Natural killer cell (primary cell): Measurements from ENCODE around the gene ANTXRL. TPM values are rescaled to one million over a fixed set of nuclear protein-coding genes. Genes with fewer than 3 reads are reported as not detected.

Source experiments
- ATAC-seq, 3 donors: fragments of 150-1000 bp in 2 of 3; fragments of 200-7000 bp in 1 of 3; cut with Tn5 transposase; 1 replicate in 1 of 3; 2 replicates in 2 of 3; pipeline ENCODE4 v1.10.0; 2021; ENCODE audit warnings: mild to moderate bottlenecking in 2 of 3, moderate library complexity in 2 of 3
- DNase-seq, 2 donors: peaks; one replicate each; pipeline versions ENCODE4 v3.0.0 to v3.0.0-alpha.2; 2013 to 2021; ENCODE audit warnings: mixed read lengths in 1 of 2
- H3K27ac ChIP-seq: one replicate; pipeline ENCODE4 v1.5.1; 2013; ENCODE audit warnings: mild to moderate bottlenecking, low read length
- H3K27me3 ChIP-seq: one replicate; pipeline ENCODE4 v1.6.1; 2013; ENCODE audit warnings: low read length; ENCODE audit not compliant: control insufficient read depth, insufficient read depth
- H3K36me3 ChIP-seq: one replicate; pipeline ENCODE4 v1.6.1; 2013; ENCODE audit warnings: low read length; ENCODE audit not compliant: control insufficient read depth, insufficient read depth
- H3K4me1 ChIP-seq: one replicate; pipeline ENCODE4 v1.6.1; 2013; ENCODE audit warnings: low read length; ENCODE audit not compliant: control insufficient read depth, insufficient read depth
- H3K4me3 ChIP-seq: one replicate; pipeline ENCODE4 v1.5.1; 2013; ENCODE audit warnings: low read length
- H3K9me3 ChIP-seq: one replicate; pipeline ENCODE4 v1.6.1; 2013; ENCODE audit warnings: low read length; ENCODE audit not compliant: control insufficient read depth, insufficient read depth
- H3K27ac Mint-ChIP-seq, 2 donors: one replicate each; pipeline ENCODE4 v1.8.0; 2022; ENCODE audit warnings: mild to moderate bottlenecking in 2 of 2, mixed read lengths in 2 of 2, moderate library complexity in 1 of 2
- H3K27me3 Mint-ChIP-seq, 2 donors: one replicate each; pipeline ENCODE4 v1.8.0; 2022; ENCODE audit warnings: low read depth in 2 of 2, mixed read lengths in 2 of 2
- H3K36me3 Mint-ChIP-seq: one replicate; pipeline ENCODE4 v1.8.0; 2022; ENCODE audit warnings: mixed read lengths
- H3K4me1 Mint-ChIP-seq, 2 donors: one replicate each; pipeline ENCODE4 v1.8.0; 2022; ENCODE audit warnings: mixed read lengths in 2 of 2
- H3K4me3 Mint-ChIP-seq: one replicate; pipeline ENCODE4 v1.8.0; 2022; ENCODE audit warnings: mild to moderate bottlenecking, moderate library complexity, mixed read lengths
- H3K9me3 Mint-ChIP-seq, 2 donors: one replicate each; pipeline ENCODE4 v1.8.0; 2022; ENCODE audit warnings: mixed read lengths in 2 of 2
- WGBS: methylation state at CpG from one replicate; pipeline ENCODE4 v1.1.7; 2013; ENCODE audit warnings: missing lambda C conversion rate; ENCODE audit not compliant: insufficient coverage; 5-methylcytosine and 5-hydroxymethylcytosine counted together
- intact Hi-C: fragments of 100-400 bp; cut with micrococcal nuclease; formaldehyde crosslinking; loops from one replicate; pipeline ENCODE4 v1.14.2; 2022
- total RNA-seq, 4 donors: library from RNA; stranded (reverse); fragments of 120-200 nt in 1 of 4; gene quantifications; one replicate each; pipeline versions ENCODE4 v1.2.3 to v1.2.4, GENCODE V29; 2013 to 2022
- TF ChIP-seq, protein P1 (sequence below): fragments of 200-600 bp; IDR thresholded peaks from one replicate; pipeline ENCODE4 v1.8.0; 2022; ENCODE audit warnings: antibody characterized with exemption

The ANTXRL gene
- total RNA-seq, 3 donors from 2014 or later (not counting 1 experiment from before 2014, with no cell fraction given), result not detected

DNA sequence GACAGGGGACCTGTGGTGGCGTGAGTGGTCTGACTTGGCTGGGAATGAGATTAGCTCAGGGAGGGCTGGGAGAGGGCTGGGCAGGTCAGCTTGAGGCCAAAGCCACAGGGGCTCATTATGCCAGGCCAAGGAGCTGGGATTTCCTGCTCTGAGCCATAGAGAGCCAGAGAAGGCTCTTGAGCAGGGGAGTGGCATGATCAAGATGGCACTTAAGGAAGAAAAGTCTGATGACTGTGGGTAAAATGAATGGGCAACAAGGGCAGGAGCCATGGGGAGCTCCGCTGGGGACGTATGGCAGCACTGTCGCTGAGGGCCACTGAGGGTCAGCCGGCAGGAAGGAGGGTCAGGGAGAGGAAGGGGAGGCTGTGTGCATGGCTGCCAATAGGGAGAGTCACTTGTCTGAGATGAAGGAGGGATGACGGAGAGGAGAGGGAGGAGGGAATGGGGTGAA, 5.8 kb downstream of the ANTXRL start:
- Histone ChIP-seq H3K36me3 (no peaks in the 10 kb centered on the region), H3K9me3 (no peaks in the 10 kb centered on the region), H3K27me3 (no peaks in the 10 kb centered on the region), H3K27ac (no peak overlapping the region), H3K4me1 (no peaks in the 10 kb centered on the region), H3K4me3 (no peak overlapping the region)
- DNase-seq (no peak), ATAC-seq (no peak)
- Mint-ChIP-seq H3K9me3 (no peaks in the 10 kb centered on the region), H3K27ac (no peak overlapping the region), H3K27me3 (peaks cover 14 to 15% of the 10 kb centered on the region in 2 donors), H3K36me3 (no peaks in the 10 kb centered on the region), H3K4me1 (no peaks in the 10 kb centered on the region), H3K4me3 (no peak overlapping the region)
- 87% methylated on average over 6 of the region's 6 CpGs for WGBS
- TF ChIP-seq, protein P1, sequence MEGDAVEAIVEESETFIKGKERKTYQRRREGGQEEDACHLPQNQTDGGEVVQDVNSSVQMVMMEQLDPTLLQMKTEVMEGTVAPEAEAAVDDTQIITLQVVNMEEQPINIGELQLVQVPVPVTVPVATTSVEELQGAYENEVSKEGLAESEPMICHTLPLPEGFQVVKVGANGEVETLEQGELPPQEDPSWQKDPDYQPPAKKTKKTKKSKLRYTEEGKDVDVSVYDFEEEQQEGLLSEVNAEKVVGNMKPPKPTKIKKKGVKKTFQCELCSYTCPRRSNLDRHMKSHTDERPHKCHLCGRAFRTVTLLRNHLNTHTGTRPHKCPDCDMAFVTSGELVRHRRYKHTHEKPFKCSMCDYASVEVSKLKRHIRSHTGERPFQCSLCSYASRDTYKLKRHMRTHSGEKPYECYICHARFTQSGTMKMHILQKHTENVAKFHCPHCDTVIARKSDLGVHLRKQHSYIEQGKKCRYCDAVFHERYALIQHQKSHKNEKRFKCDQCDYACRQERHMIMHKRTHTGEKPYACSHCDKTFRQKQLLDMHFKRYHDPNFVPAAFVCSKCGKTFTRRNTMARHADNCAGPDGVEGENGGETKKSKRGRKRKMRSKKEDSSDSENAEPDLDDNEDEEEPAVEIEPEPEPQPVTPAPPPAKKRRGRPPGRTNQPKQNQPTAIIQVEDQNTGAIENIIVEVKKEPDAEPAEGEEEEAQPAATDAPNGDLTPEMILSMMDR, result no peak
- intact Hi-C loops, result no loop called here

DNA sequence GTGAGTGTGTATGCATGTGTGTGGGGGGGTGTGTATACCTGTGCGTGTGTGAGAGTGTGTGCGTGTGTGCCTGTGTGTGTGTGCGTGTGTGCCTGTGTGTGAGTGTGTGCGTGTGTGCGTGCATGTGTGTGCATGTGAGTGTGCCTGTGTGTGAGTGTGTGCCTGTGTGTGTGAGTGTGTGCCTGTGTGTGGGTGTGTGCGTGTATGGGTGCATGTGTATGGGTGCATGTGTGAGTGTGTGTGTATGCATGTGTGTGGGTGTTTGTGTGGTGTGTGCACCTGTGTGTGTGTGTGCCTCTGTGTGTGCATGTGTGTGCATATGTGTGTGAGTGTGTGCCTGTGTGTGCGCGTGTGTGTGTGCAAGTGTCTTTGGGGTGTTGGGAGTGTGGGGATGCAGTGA, 6.4 kb downstream of the ANTXRL start:
- Histone ChIP-seq H3K27ac (no peak overlapping the region), H3K36me3 (no peaks in the 10 kb centered on the region), H3K27me3 (no peaks in the 10 kb centered on the region), H3K9me3 (no peaks in the 10 kb centered on the region), H3K4me3 (no peak overlapping the region), H3K4me1 (no peaks in the 10 kb centered on the region)
- Mint-ChIP-seq H3K4me3 (no peak overlapping the region), H3K27me3 (peaks cover 14 to 18% of the 10 kb centered on the region in 2 donors), H3K9me3 (no peaks in the 10 kb centered on the region), H3K36me3 (no peaks in the 10 kb centered on the region), H3K27ac (no peak overlapping the region), H3K4me1 (peaks cover 0 to 3% of the 10 kb centered on the region in 2 donors)
- no peak for ATAC-seq
- intact Hi-C loops, result no loop called here
- DNase-seq, result no peak
- 84% methylated on average over 8 of the region's 8 CpGs for WGBS
- TF ChIP-seq, protein P1, result no peak

DNA sequence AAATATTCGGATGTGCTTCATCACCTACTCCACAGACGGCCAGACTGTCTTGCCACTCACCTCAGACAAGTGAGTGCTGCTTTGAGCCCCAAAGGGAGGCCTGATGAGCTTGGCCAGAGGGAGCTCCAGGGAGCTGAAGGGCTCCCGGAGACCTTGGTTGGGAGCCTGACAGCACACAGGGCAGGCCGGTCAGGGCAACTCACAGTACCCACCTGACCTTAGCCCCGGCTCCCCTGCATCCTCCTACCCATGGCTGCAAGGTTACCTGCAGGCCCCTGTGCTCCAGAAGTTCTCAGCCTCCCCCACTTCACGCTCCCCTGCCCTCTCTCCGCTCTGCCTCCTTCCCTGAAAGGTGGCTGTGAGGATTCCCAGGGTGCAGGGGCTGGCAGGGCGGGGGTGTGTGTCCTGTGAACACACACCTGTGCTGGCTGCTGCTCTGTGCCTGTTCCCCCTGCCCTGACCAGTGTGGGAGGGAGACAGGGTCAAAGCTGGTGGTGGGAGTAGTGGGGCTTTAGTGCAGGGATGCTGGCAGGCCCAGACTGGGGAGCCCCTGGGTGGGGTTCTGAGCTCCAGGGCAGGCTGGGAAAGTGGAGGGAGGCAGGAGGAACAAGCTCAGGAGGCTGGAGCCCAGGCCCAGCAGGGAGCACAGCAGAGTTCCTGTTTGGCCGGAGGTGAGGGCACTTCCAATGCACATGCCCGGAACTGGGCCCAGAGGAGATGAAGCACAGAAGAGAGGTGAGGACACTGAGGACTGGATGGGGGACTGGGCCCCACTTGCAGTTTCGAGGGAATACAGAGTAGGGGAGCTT, 7.2 kb downstream of the ANTXRL start:
- Mint-ChIP-seq H3K4me3 (no peak overlapping the region), H3K9me3 (no peaks in the 10 kb centered on the region), H3K4me1 (peaks cover 0 to 10% of the 10 kb centered on the region in 2 donors), H3K27me3 (peaks cover 14 to 18% of the 10 kb centered on the region in 2 donors), H3K36me3 (no peaks in the 10 kb centered on the region), H3K27ac (no peak overlapping the region)
- Histone ChIP-seq H3K27ac (no peak overlapping the region), H3K4me3 (no peak overlapping the region), H3K4me1 (peaks cover 7% of the 10 kb centered on the region), H3K36me3 (no peaks in the 10 kb centered on the region), H3K27me3 (no peaks in the 10 kb centered on the region), H3K9me3 (no peaks in the 10 kb centered on the region)
- intact Hi-C loops, result no loop called here
- TF ChIP-seq, protein P1, result no peak
- ATAC-seq (no peak), DNase-seq (no peak)
- WGBS, result 89% methylated on average over 11 of the region's 11 CpGs
